ENCODE results near the gene RPS6KA3. TPM values are rescaled to one million over a fixed set of nuclear protein-coding genes. Genes with fewer than 3 reads are reported as not detected.

The RPS6KA3 gene
- total and polyA plus RNA-seq, 9 of the 15 experiments (the other 6 are each of a cell fraction or from before 2014, with no cell fraction given), result 10.9 to 61.9 (median 37.4) TPM

GRCh38 chrX:20129547-20129946 lies 137.2 kb downstream of the RPS6KA3 start:
- peaks cover 0 to 3% of the 10 kb centered on the region in 2 experiments; a peak in 2 of 5 replicates for H3K4me1 ChIP-seq (replicated peaks in 1 of 2; ENCODE audit: control insufficient read depth in 2 of 2, insufficient read depth in 2 of 2, low read length in 2 of 2)
- CTCF ChIA-PET (ENCODE audit: low intra/inter-chr PET ratio), result no interaction called here
- DNase-seq (ENCODE audit: extremely low read depth in 1 of 4, low spot score in 3 of 4) (no peak), ATAC-seq (no peak), FAIRE-seq (no peak)
- WGBS (ENCODE audit: insufficient coverage, low coverage, missing lambda C conversion rate), result 83% methylated on average over 1 of the region's 1 CpG
- H4K20me1 ChIP-seq (replicated peaks; ENCODE audit: control insufficient read depth, insufficient read depth, low read length), result no peaks in the 10 kb centered on the region
- no peaks in the 10 kb centered on the region; the same call in 2 of the 3 replicates for H3K79me2 ChIP-seq (ENCODE audit: control insufficient read depth, insufficient read depth, low read length)
- no peak overlapping the region for H3K27ac ChIP-seq (ENCODE audit: extremely low read depth, low read depth, low read length)
- POLR2A ChIA-PET, result interaction anchor here (1.8 kb wide), 1 partner anchor 10 kb away, joined by 6 read pairs; no protein-coding TSS in a partner anchor
- intact Hi-C loops (cut with micrococcal nuclease), result no loop called here
- no peak overlapping the region for H3K4me2 ChIP-seq (ENCODE audit: insufficient read depth, low read length)
- no peaks in the 10 kb centered on the region for H3K9me3 ChIP-seq (replicated peaks; ENCODE audit: control insufficient read depth, insufficient read depth, low read depth, low read length)
- no peak overlapping the region for H2AFZ ChIP-seq (ENCODE audit: low read depth, low read length)
- H3K36me3 ChIP-seq (ENCODE audit: control insufficient read depth, insufficient read depth, low read length), result peaks cover 73% of the 10 kb centered on the region
- no peak overlapping the region for H3K4me3 ChIP-seq
- no peak overlapping the region for H3K9ac ChIP-seq (ENCODE audit: insufficient read depth in 1 of 2, low read depth in 2 of 2, low read length in 2 of 2)
- in situ Hi-C loops (cut with MboI), result no loop called here
- no peaks in the 10 kb centered on the region for H3K27me3 ChIP-seq (ENCODE audit: control insufficient read depth in 2 of 2, insufficient read depth in 2 of 2, low read length in 2 of 2)
- no peaks in the 10 kb centered on the region for H3K9me1 ChIP-seq (ENCODE audit: control insufficient read depth, insufficient read depth, low read length)
- BruUV-seq (replicated peaks), result no TSS peak
- TF ChIP-seq HMGXB4 (CRISPR knock-in tag; IDR thresholded peaks at IDR 0.05) (no peak), BDP1 (IDR thresholded peaks at IDR 0.05; ENCODE audit: insufficient read depth, insufficient read length) (no peak), ZBTB8A (IDR thresholded peaks at IDR 0.05; ENCODE audit: partially characterized antibody) (no peak), POLR2A (conservative IDR thresholded peaks at IDR 0.05) (no peak)
- TF ChIP-seq, protein P1, sequence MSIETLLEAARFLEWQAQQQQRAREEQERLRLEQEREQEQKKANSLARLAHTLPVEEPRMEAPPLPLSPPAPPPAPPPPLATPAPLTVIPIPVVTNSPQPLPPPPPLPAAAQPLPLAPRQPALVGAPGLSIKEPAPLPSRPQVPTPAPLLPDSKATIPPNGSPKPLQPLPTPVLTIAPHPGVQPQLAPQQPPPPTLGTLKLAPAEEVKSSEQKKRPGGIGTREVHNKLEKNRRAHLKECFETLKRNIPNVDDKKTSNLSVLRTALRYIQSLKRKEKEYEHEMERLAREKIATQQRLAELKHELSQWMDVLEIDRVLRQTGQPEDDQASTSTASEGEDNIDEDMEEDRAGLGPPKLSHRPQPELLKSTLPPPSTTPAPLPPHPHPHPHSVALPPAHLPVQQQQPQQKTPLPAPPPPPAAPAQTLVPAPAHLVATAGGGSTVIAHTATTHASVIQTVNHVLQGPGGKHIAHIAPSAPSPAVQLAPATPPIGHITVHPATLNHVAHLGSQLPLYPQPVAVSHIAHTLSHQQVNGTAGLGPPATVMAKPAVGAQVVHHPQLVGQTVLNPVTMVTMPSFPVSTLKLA (conservative IDR thresholded peaks at IDR 0.05), result no peak
- TF ChIP-seq, protein P2, sequence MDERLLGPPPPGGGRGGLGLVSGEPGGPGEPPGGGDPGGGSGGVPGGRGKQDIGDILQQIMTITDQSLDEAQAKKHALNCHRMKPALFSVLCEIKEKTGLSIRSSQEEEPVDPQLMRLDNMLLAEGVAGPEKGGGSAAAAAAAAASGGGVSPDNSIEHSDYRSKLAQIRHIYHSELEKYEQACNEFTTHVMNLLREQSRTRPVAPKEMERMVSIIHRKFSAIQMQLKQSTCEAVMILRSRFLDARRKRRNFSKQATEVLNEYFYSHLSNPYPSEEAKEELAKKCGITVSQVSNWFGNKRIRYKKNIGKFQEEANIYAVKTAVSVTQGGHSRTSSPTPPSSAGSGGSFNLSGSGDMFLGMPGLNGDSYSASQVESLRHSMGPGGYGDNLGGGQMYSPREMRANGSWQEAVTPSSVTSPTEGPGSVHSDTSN (CRISPR knock-in tag; IDR thresholded peaks at IDR 0.05; ENCODE audit: low read depth), result no peak
- TF ChIP-seq, protein P2 (tag; conservative IDR thresholded peaks at IDR 0.05; ENCODE audit: low read depth), result no peak
- TF ChIP-seq, protein P3, sequence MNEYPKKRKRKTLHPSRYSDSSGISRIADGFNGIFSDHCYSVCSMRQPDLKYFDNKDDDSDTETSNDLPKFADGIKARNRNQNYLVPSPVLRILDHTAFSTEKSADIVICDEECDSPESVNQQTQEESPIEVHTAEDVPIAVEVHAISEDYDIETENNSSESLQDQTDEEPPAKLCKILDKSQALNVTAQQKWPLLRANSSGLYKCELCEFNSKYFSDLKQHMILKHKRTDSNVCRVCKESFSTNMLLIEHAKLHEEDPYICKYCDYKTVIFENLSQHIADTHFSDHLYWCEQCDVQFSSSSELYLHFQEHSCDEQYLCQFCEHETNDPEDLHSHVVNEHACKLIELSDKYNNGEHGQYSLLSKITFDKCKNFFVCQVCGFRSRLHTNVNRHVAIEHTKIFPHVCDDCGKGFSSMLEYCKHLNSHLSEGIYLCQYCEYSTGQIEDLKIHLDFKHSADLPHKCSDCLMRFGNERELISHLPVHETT (CRISPR knock-in tag; conservative IDR thresholded peaks at IDR 0.05 in 1 of 2, IDR thresholded peaks at IDR 0.05 in 1 of 2), result no peak
- TF ChIP-seq, protein P4, sequence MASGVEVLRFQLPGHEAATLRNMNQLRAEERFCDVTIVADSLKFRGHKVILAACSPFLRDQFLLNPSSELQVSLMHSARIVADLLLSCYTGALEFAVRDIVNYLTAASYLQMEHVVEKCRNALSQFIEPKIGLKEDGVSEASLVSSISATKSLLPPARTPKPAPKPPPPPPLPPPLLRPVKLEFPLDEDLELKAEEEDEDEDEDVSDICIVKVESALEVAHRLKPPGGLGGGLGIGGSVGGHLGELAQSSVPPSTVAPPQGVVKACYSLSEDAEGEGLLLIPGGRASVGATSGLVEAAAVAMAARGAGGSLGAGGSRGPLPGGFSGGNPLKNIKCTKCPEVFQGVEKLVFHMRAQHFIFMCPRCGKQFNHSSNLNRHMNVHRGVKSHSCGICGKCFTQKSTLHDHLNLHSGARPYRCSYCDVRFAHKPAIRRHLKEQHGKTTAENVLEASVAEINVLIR (CRISPR knock-in tag; IDR thresholded peaks at IDR 0.05), result no peak
- TF ChIP-seq, protein P5, sequence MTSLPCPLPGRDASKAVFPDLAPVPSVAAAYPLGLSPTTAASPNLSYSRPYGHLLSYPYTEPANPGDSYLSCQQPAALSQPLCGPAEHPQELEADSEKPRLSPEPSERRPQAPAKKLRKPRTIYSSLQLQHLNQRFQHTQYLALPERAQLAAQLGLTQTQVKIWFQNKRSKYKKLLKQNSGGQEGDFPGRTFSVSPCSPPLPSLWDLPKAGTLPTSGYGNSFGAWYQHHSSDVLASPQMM (CRISPR knock-in tag; IDR thresholded peaks at IDR 0.05), result no peak
